ENCODE data around the gene ZNF599.

ZNF599 gene

GRCh38 chr19:34734537-34735103 is 38.4 kb downstream of the ZNF599 start:
- DNase-seq: peak; percentile 78

- DNase-seq: peak; percentile 88
These were observed 39.1 kb downstream of the ZNF599 start, which contains the start of gene ZNF181 for GRCh38 chr19:34733746-34734536. TSS of gene ZNF181 (plus strand) at chr19:34734243. CDS start at chr19:34735038, 795 bp downstream.

GRCh38 chr19:34733266-34733745 is 39.7 kb downstream of the ZNF599 start:
- DNase-seq: no peak

- DNase-seq: no peak
These were observed 40.3 kb downstream of the ZNF599 start for GRCh38 chr19:34732612-34733211.

GRCh38 chr19:34731964-34732363 is 41.1 kb downstream of the ZNF599 start:
- DNase-seq: no peak

GRCh38 chr19:34731019-34731829 is 41.8 kb downstream of the ZNF599 start:
- no peak for DNase-seq

- DNase-seq: no peak
These were observed 47.6 kb downstream of the ZNF599 start for GRCh38 chr19:34725400-34725799.

- DNase-seq: no peak
These were observed 50.7 kb downstream of the ZNF599 start for GRCh38 chr19:34722353-34722752.

- no peak for DNase-seq
These were observed 57.7 kb downstream of the ZNF599 start for GRCh38 chr19:34715357-34715756.

- DNase-seq: no peak
These were observed 59.8 kb downstream of the ZNF599 start for GRCh38 chr19:34713262-34713637.

GRCh38 chr19:34712395-34713261 is 60.4 kb downstream of the ZNF599 start:
- DNase-seq: peak; percentile 65

GRCh38 chr19:34711890-34712289 is 61.1 kb downstream of the ZNF599 start:
- no peak for DNase-seq
